K562 (cell line): ENCODE measurements around the gene CAPN8. TPM values are rescaled to one million over a fixed set of nuclear protein-coding genes. Genes with fewer than 3 reads are reported as not detected.

Experiments
- CAMTA2 ChIP-seq: fragments of 250-450 bp; sonication (Bioruptor Pico); conservative IDR thresholded peaks from 2 replicates; pipeline ENCODE4 v1.5.1; 2022
- L3MBTL2 ChIP-seq: fragments of 450-650 bp; IDR thresholded peaks from 2 replicates; pipeline ENCODE4 v1.6.1; 2016; ENCODE audit warnings: mild to moderate bottlenecking, moderate library complexity
- PURB ChIP-seq: sonication (generic); formaldehyde crosslinking; IDR thresholded peaks from 2 replicates; pipeline ENCODE4 v1.9.0; 2021; ENCODE audit warnings: low read depth, mild to moderate bottlenecking, missing genetic modification reagents
- RAD21 ChIP-seq, 2 experiments: fragments of 250-450 bp in 1 of 2; fragments of 450-650 bp in 1 of 2; sonication (Bioruptor Pico) in 1 of 2; formaldehyde crosslinking in 1 of 2; IDR thresholded peaks in 1 of 2; conservative IDR thresholded peaks in 1 of 2; 2 replicates each; pipeline versions ENCODE4 v1.4.0 to v1.8.0; 2020 to 2022; ENCODE audit warnings: mild to moderate bottlenecking in 2 of 2, moderate library complexity in 1 of 2
- TEAD1 ChIP-seq, 2 experiments: fragments of 450-650 bp in 1 of 2; sonication (generic) in 1 of 2; formaldehyde crosslinking; IDR thresholded peaks; 2 replicates each; pipeline versions ENCODE4 v1.4.0 to v1.8.0; 2020 to 2022; ENCODE audit warnings: mild to moderate bottlenecking in 2 of 2, missing genetic modification reagents in 1 of 2
- polyA plus RNA-seq, 8 experiments: library from polyadenylated mRNA; depleted of rRNA in 4 of 8; stranded (reverse) in 5 of 8; unstranded in 3 of 8; fragments of >200 nt; fragmentation: Nextera tagmentation in 2 of 8; fragmentation: Illumina TruSeq in 1 of 8; extraction: Ambion mirVana in 2 of 8; extraction: Trizol in 1 of 8; gene quantifications; 2 replicates each; pipeline versions ENCODE4 v1.2.1 to v1.2.3, GENCODE V29; 2011 to 2014; ENCODE audit warnings: inconsistent platforms in 1 of 8, missing spikeins in 1 of 8
- total RNA-seq, 7 experiments: library from RNA; depleted of rRNA in 6 of 7; stranded (reverse); fragments of >200 nt in 6 of 7; fragmentation: Illumina TruSeq in 2 of 7; extraction: Trizol in 2 of 7; gene quantifications; 2 replicates each; pipeline versions ENCODE4 v1.2.1 to v1.2.3, GENCODE V29; 2011 to 2021; ENCODE audit warnings: low replicate concordance in 1 of 7
- TF ChIP-seq, protein P1 (sequence below): fragments of 450-650 bp; formaldehyde crosslinking; IDR thresholded peaks from 2 replicates; pipeline ENCODE4 v1.4.0; 2022; ENCODE audit warnings: missing genetic modification characterization
- TF ChIP-seq, protein P2 (sequence below): fragments of 450-650 bp; formaldehyde crosslinking; IDR thresholded peaks from 2 replicates; pipeline ENCODE4 v1.4.0; 2020; ENCODE audit warnings: mild to moderate bottlenecking, moderate library complexity

The CAPN8 gene
- total and polyA plus RNA-seq, 9 of the 15 experiments (the other 6 are each of a cell fraction or from before 2014, with no cell fraction given): 0.06 TPM; not detected in 8

DNA sequence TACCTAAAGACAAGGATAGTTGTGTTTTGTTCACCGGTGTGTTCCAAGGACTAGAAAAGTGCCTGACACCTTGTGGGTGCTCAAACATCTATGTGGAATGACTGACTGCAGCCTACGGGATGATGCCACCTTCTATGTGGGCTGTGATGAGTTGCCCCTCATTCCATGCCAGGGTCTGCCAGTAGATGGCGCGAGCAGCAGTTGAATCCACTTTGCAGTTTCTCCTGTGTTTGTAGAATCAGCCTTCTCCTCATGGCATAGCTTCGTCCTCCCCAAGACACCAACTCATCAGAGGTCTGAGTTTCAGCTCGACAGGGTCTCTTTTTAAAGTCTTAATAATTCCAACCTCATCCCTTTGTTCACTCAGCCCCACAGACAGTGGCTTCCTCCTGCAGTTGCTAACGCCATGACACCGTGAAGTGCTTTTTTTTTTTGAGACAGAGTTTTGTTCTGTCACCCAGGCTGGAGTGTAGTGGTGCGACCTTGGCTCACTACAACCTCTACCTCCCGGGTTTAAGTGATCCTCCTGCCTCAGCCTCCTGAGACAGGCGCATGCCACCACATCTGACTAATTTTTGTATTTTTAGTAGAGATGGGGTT, 133.7 kb downstream of the CAPN8 start (continued):
- TF ChIP-seq, protein P1, sequence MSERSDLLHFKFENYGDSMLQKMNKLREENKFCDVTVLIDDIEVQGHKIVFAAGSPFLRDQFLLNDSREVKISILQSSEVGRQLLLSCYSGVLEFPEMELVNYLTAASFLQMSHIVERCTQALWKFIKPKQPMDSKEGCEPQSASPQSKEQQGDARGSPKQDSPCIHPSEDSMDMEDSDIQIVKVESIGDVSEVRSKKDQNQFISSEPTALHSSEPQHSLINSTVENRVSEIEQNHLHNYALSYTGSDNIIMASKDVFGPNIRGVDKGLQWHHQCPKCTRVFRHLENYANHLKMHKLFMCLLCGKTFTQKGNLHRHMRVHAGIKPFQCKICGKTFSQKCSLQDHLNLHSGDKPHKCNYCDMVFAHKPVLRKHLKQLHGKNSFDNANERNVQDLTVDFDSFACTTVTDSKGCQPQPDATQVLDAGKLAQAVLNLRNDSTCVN (CRISPR knock-in tag): no peak
- TF ChIP-seq L3MBTL2 (0 out of 2 replicates have a peak, but pooled peaks have one; percentile 36), CAMTA2 (CRISPR knock-in tag) (no peak), TEAD1 (CRISPR knock-in tag; IDR thresholded peaks at IDR 0.05) (peak in 1 of 2 experiments; percentile 62; a peak in 1 of 4 replicates), RAD21 (CRISPR knock-in tag; conservative IDR thresholded peaks at IDR 0.05 in 1 of 2, IDR thresholded peaks at IDR 0.05 in 1 of 2) (peak; percentile 35 to 72), PURB (CRISPR knock-in tag) (no peak)
- TF ChIP-seq, protein P2, sequence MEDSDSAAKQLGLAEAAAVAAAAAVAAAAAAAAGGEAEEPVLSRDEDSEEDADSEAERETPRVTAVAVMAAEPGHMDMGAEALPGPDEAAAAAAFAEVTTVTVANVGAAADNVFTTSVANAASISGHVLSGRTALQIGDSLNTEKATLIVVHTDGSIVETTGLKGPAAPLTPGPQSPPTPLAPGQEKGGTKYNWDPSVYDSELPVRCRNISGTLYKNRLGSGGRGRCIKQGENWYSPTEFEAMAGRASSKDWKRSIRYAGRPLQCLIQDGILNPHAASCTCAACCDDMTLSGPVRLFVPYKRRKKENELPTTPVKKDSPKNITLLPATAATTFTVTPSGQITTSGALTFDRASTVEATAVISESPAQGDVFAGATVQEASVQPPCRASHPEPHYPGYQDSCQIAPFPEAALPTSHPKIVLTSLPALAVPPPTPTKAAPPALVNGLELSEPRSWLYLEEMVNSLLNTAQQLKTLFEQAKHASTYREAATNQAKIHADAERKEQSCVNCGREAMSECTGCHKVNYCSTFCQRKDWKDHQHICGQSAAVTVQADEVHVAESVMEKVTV (CRISPR knock-in tag): peak; percentile 50; the same call in 1 of the 2 replicates
